GM12878 (cell line): ENCODE results near the gene FRMD5. TPM values are rescaled to one million over a fixed set of nuclear protein-coding genes. Genes with fewer than 3 reads are reported as not detected.

ENCODE experiments used
- ATAC-seq: fragments of 200-7000 bp; cut with Tn5 transposase; 3 replicates; pipeline ENCODE4 v1.9.1; 2020; ENCODE audit warnings: mild to moderate bottlenecking, moderate library complexity
- BruUV-seq: library from RNA; stranded (reverse); fragments of 400-500 nt; replicated peaks from 2 replicates; lab custom pipeline; 2021; lab: Mats Ljungman, UMichigan
- CTCF ChIA-PET: fragments of 300-600 bp; sonication (Branson Sonifier 250); formaldehyde crosslinking; extraction: SDS; loops from one replicate; lab custom pipeline; 2021; ENCODE audit warnings: inconsistent platforms; lab: Yijun Ruan, JAX
- POLR2A ChIA-PET: fragments of 350-600 bp; formaldehyde crosslinking; extraction: SDS; loops from one replicate; lab custom pipeline; 2021; ENCODE audit warnings: inconsistent platforms; lab: Charles Lee
- RAD21 ChIA-PET: fragments of 300-600 bp; sonication (Branson Sonifier 250); formaldehyde crosslinking; loops from one replicate; lab custom pipeline; 2023; ENCODE audit warnings: antibody characterized with exemption; ENCODE audit not compliant: unreplicated experiment; lab: Charles Lee
- SMC1A ChIA-PET: fragments of 300-600 bp; sonication (Branson Sonifier 250); formaldehyde crosslinking; loops from one replicate; lab custom pipeline; 2023; ENCODE audit not compliant: unreplicated experiment, uncharacterized antibody; lab: Charles Lee
- DNase-seq: peaks from one replicate; pipeline ENCODE4 v3.0.0-alpha.2; 2011; ENCODE audit warnings: low read depth, low spot score
- FAIRE-seq: peaks from 3 replicates; lab custom pipeline; 2011; peaks lifted over from hg19 to GRCh38; lab: Jason Lieb, UNC
- H2AFZ ChIP-seq: 2 replicates; pipeline ENCODE4 v1.6.0; 2011; ENCODE audit warnings: low read depth, low read length, control low read depth; ENCODE audit not compliant: control insufficient read depth
- H3K27ac ChIP-seq: 2 replicates; pipeline ENCODE4 v1.5.1; 2011; ENCODE audit warnings: control low read depth; ENCODE audit not compliant: control insufficient read depth, insufficient read depth
- H3K27me3 ChIP-seq, 2 experiments: replicated peaks in 1 of 2; 2 replicates each; pipeline versions ENCODE4 v1.6.0 to v1.6.1; 2011; ENCODE audit warnings: low read length in 1 of 2; ENCODE audit not compliant: control insufficient read depth in 2 of 2, insufficient read depth in 2 of 2
- H3K36me3 ChIP-seq, 2 experiments: 2 replicates each; pipeline ENCODE4 v1.5.1; 2011; ENCODE audit warnings: low read length in 1 of 2; ENCODE audit not compliant: control insufficient read depth in 2 of 2, insufficient read depth in 2 of 2
- H3K4me1 ChIP-seq: 2 replicates; pipeline ENCODE4 v1.6.1; 2011; ENCODE audit warnings: mild to moderate bottlenecking, low read length, moderate library complexity, mixed read lengths; ENCODE audit not compliant: control insufficient read depth, insufficient read depth
- H3K4me2 ChIP-seq: 2 replicates; pipeline ENCODE4 v1.6.0; 2011; ENCODE audit warnings: control low read depth; ENCODE audit not compliant: control insufficient read depth, insufficient read depth
- H3K4me3 ChIP-seq: fragments of 200-600 bp; sonication (generic); 2 replicates; pipeline ENCODE4 v1.5.1; 2016
- H3K79me2 ChIP-seq: 2 replicates; pipeline ENCODE4 v1.6.0; 2011; ENCODE audit warnings: low read length; ENCODE audit not compliant: control insufficient read depth, insufficient read depth
- H3K9ac ChIP-seq: 2 replicates; pipeline ENCODE4 v1.8.0; 2011; ENCODE audit warnings: low read length, control low read depth, mixed read lengths; ENCODE audit not compliant: control insufficient read depth, insufficient read depth
- H3K9me3 ChIP-seq: replicated peaks from 3 replicates; pipeline ENCODE4 v1.5.1; 2011; ENCODE audit warnings: mild to moderate bottlenecking, low read length; ENCODE audit not compliant: control insufficient read depth, insufficient read depth
- H4K20me1 ChIP-seq: 2 replicates; pipeline ENCODE4 v1.6.0; 2011; ENCODE audit not compliant: control insufficient read depth, insufficient read depth
- ATF7 ChIP-seq: fragments of 450-650 bp; IDR thresholded peaks from 2 replicates; pipeline ENCODE4 v1.6.1; 2016; ENCODE audit warnings: low read depth, mild to moderate bottlenecking
- BCL11A ChIP-seq: IDR thresholded peaks from 2 replicates; pipeline ENCODE4 v1.6.1; 2011; ENCODE audit warnings: low read depth, low read length
- CREM ChIP-seq: IDR thresholded peaks from 2 replicates; pipeline ENCODE4 v1.6.1; 2014; ENCODE audit warnings: antibody characterized with exemption, low read depth
- HDAC2 ChIP-seq: fragments of 200-600 bp; sonication (generic); IDR thresholded peaks from 2 replicates; pipeline ENCODE4 v1.6.1; 2017
- HDGF ChIP-seq: fragments of 450-650 bp; IDR thresholded peaks from 2 replicates; pipeline ENCODE4 v1.6.1; 2016; ENCODE audit warnings: antibody characterized with exemption
- KDM1A ChIP-seq: fragments of 200-600 bp; sonication (generic); IDR thresholded peaks from 2 replicates; pipeline ENCODE4 v1.6.1; 2016; ENCODE audit warnings: borderline replicate concordance
- MTA2 ChIP-seq: fragments of 450-650 bp; IDR thresholded peaks from 2 replicates; pipeline ENCODE4 v1.6.1; 2016; ENCODE audit warnings: low read depth, mild to moderate bottlenecking, moderate library complexity
- NR2F1 ChIP-seq: fragments of 450-650 bp; conservative IDR thresholded peaks from 2 replicates; pipeline ENCODE4 v1.6.1; 2017; ENCODE audit warnings: mild to moderate bottlenecking
- RAD51 ChIP-seq: fragments of 450-650 bp; IDR thresholded peaks from 2 replicates; pipeline ENCODE4 v1.6.1; 2016; ENCODE audit warnings: moderate library complexity, mild to moderate bottlenecking, inconsistent platforms
- SIN3A ChIP-seq: IDR thresholded peaks from 2 replicates; pipeline ENCODE4 v1.6.1; 2012; ENCODE audit warnings: low read depth, low read length, improper control_type of control experiment
- WGBS: methylation state at CpG from one replicate; pipeline ENCODE4 v1.1.6; 2016; ENCODE audit warnings: low lambda C conversion rate; ENCODE audit not compliant: insufficient replicate concordance, insufficient coverage; ENCODE audit errors: missing lambda C conversion rate; 5-methylcytosine and 5-hydroxymethylcytosine counted together
- in situ Hi-C: fragments of 300-500 bp; cut with MboI; formaldehyde crosslinking; loops from 9 replicates; pipeline ENCODE4 v1.14.3; 2018; ENCODE audit warnings: mixed read lengths
- intact Hi-C: fragments of 100-400 bp; cut with micrococcal nuclease; formaldehyde crosslinking; loops from one replicate; pipeline ENCODE4 v1.14.2; 2022; ENCODE audit not compliant: unreplicated experiment
- polyA plus RNA-seq, 11 experiments: library from polyadenylated mRNA; depleted of rRNA in 4 of 11; unstranded in 6 of 11; stranded (reverse) in 5 of 11; fragments of >200 nt; fragmentation: Nextera tagmentation in 4 of 11; fragmentation: Illumina TruSeq in 1 of 11; extraction: Ambion mirVana in 4 of 11; extraction: Trizol in 1 of 11; gene quantifications; 1 replicate in 1 of 11; 2 replicates in 10 of 11; pipeline versions ENCODE4 v1.2.1 to v1.2.3, GENCODE V29; 2011 to 2016; ENCODE audit warnings: inconsistent platforms in 2 of 11, missing spikeins in 2 of 11, low read depth in 1 of 11
- total RNA-seq, 4 experiments: library from RNA; depleted of rRNA in 3 of 4; stranded (reverse); fragments of >200 nt in 3 of 4; fragmentation: Illumina TruSeq in 1 of 4; extraction: Trizol in 1 of 4; gene quantifications; 2 replicates each; pipeline versions ENCODE4 v1.2.1 to v1.2.3, GENCODE V29; 2013 to 2021

Gene FRMD5
- total and polyA plus RNA-seq, 10 of the 15 experiments (the other 5 are each of a cell fraction or from before 2014, with no cell fraction given), result 0.26 to 6.4 (median 0.68) TPM; not detected in 1

DNA sequence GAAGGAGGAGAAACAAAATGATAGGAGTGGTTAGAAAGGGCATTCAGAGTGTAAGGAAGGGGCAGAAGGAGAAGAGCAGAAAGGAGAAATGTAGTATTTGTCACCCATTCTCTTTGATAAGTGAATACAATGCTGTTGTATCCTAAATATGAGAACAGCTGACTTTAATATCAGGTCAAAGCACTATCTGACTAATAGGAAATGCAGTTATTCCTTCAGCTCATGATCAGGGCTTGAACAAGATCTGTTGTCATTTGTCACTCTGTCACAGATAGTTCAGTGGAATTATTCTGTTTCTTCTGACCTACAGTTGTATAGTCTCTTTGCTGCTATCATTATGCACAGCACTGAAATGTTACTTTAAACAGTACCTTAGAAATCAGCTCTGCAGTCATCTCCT is 149.4 kb downstream of the FRMD5 start (continued):
- TF ChIP-seq HDGF (no peak), CREM (no peak), ATF7 (no peak)

DNA sequence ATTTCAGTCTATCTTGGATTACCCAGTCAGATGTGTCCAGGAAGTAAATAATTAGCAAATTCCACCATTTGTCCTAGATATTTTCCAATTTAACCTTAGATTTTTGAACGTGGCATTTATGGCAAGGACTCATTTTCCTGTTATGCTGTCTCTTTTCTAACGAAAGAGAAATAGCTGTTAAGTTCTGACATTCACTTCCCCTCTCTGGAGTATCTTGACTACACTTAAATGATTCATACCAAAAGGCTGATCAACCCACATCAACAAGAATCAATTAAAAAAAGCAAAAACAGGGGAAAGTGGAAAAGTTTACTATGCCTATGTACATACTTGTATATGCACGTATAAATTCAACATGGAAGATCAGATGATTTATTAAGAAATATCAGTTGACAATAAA is 149.9 kb downstream of the FRMD5 start:
- intact Hi-C loops (no loop called here), in situ Hi-C loops (no loop called here)
- DNase-seq (no peak), ATAC-seq (no peak), FAIRE-seq (no peak)
- Histone ChIP-seq H3K4me1 (no peaks in the 10 kb centered on the region), H2AFZ (no peak overlapping the region), H3K4me3 (no peak overlapping the region), H4K20me1 (no peaks in the 10 kb centered on the region), H3K9ac (no peak overlapping the region), H3K79me2 (no peaks in the 10 kb centered on the region), H3K9me3 (no peaks in the 10 kb centered on the region), H3K4me2 (no peak overlapping the region), H3K36me3 (no peaks in the 10 kb centered on the region), H3K27me3 (0 out of 4 replicates have a peak, but pooled peaks cover 0 to 2% of the 10 kb centered on the region in 2 experiments), H3K27ac (no peak overlapping the region)
- 2% methylated on average over 3 of the region's 3 CpGs for WGBS
- CTCF ChIA-PET, result no interaction called here
- no TSS peak for BruUV-seq
- TF ChIP-seq MTA2 (no peak), BCL11A (no peak), SIN3A (no peak), HDAC2 (no peak), KDM1A (no peak), NR2F1 (no peak), RAD51 (no peak)
- POLR2A ChIA-PET, result no interaction called here
- RAD21 ChIA-PET, result no interaction called here
- SMC1A ChIA-PET, result interaction anchor here (1.2 to 2.9 kb wide), 2 partner anchors 10 to 143 kb away, joined by 7 read pairs; no protein-coding TSS in a partner anchor
